GM12878 (cell line): Measurements from ENCODE around the gene INO80. TPM values are rescaled to one million over a fixed set of nuclear protein-coding genes. Genes with fewer than 3 reads are reported as not detected.

ENCODE experiments used
- ATAC-seq: fragments of 200-7000 bp; cut with Tn5 transposase; 3 replicates; pipeline ENCODE4 v1.9.1; 2020; ENCODE audit warnings: mild to moderate bottlenecking, moderate library complexity
- BruUV-seq: library from RNA; stranded (reverse); fragments of 400-500 nt; replicated peaks from 2 replicates; lab custom pipeline; 2021; lab: Mats Ljungman, UMichigan
- CTCF ChIA-PET: fragments of 300-600 bp; sonication (Branson Sonifier 250); formaldehyde crosslinking; extraction: SDS; loops from one replicate; lab custom pipeline; 2021; ENCODE audit warnings: inconsistent platforms; lab: Yijun Ruan, JAX
- POLR2A ChIA-PET: fragments of 350-600 bp; formaldehyde crosslinking; extraction: SDS; loops from one replicate; lab custom pipeline; 2021; ENCODE audit warnings: inconsistent platforms; lab: Charles Lee
- RAD21 ChIA-PET: fragments of 300-600 bp; sonication (Branson Sonifier 250); formaldehyde crosslinking; loops from one replicate; lab custom pipeline; 2023; ENCODE audit warnings: antibody characterized with exemption; ENCODE audit not compliant: unreplicated experiment; lab: Charles Lee
- SMC1A ChIA-PET: fragments of 300-600 bp; sonication (Branson Sonifier 250); formaldehyde crosslinking; loops from one replicate; lab custom pipeline; 2023; ENCODE audit not compliant: unreplicated experiment, uncharacterized antibody; lab: Charles Lee
- DNase-seq: peaks from one replicate; pipeline ENCODE4 v3.0.0-alpha.2; 2011; ENCODE audit warnings: low read depth, low spot score
- FAIRE-seq: peaks from 3 replicates; lab custom pipeline; 2011; peaks lifted over from hg19 to GRCh38; lab: Jason Lieb, UNC
- H2AFZ ChIP-seq: 2 replicates; pipeline ENCODE4 v1.6.0; 2011; ENCODE audit warnings: low read depth, low read length, control low read depth; ENCODE audit not compliant: control insufficient read depth
- H3K27ac ChIP-seq: 2 replicates; pipeline ENCODE4 v1.5.1; 2011; ENCODE audit warnings: control low read depth; ENCODE audit not compliant: control insufficient read depth, insufficient read depth
- H3K27me3 ChIP-seq, 2 experiments: replicated peaks in 1 of 2; 2 replicates each; pipeline versions ENCODE4 v1.6.0 to v1.6.1; 2011; ENCODE audit warnings: low read length in 1 of 2; ENCODE audit not compliant: control insufficient read depth in 2 of 2, insufficient read depth in 2 of 2
- H3K36me3 ChIP-seq, 2 experiments: 2 replicates each; pipeline ENCODE4 v1.5.1; 2011; ENCODE audit warnings: low read length in 1 of 2; ENCODE audit not compliant: control insufficient read depth in 2 of 2, insufficient read depth in 2 of 2
- H3K4me1 ChIP-seq: 2 replicates; pipeline ENCODE4 v1.6.1; 2011; ENCODE audit warnings: mild to moderate bottlenecking, low read length, moderate library complexity, mixed read lengths; ENCODE audit not compliant: control insufficient read depth, insufficient read depth
- H3K4me2 ChIP-seq: 2 replicates; pipeline ENCODE4 v1.6.0; 2011; ENCODE audit warnings: control low read depth; ENCODE audit not compliant: control insufficient read depth, insufficient read depth
- H3K4me3 ChIP-seq: fragments of 200-600 bp; sonication (generic); 2 replicates; pipeline ENCODE4 v1.5.1; 2016
- H3K79me2 ChIP-seq: 2 replicates; pipeline ENCODE4 v1.6.0; 2011; ENCODE audit warnings: low read length; ENCODE audit not compliant: control insufficient read depth, insufficient read depth
- H3K9ac ChIP-seq: 2 replicates; pipeline ENCODE4 v1.8.0; 2011; ENCODE audit warnings: low read length, control low read depth, mixed read lengths; ENCODE audit not compliant: control insufficient read depth, insufficient read depth
- H3K9me3 ChIP-seq: replicated peaks from 3 replicates; pipeline ENCODE4 v1.5.1; 2011; ENCODE audit warnings: mild to moderate bottlenecking, low read length; ENCODE audit not compliant: control insufficient read depth, insufficient read depth
- H4K20me1 ChIP-seq: 2 replicates; pipeline ENCODE4 v1.6.0; 2011; ENCODE audit not compliant: control insufficient read depth, insufficient read depth
- CHD1 ChIP-seq: IDR thresholded peaks from 2 replicates; pipeline ENCODE4 v1.6.1; 2012; ENCODE audit warnings: low read depth, low read length, improper control_type of control experiment
- ETV6 ChIP-seq, 2 experiments: fragments of 450-650 bp in 1 of 2; IDR thresholded peaks in 1 of 2; conservative IDR thresholded peaks in 1 of 2; 2 replicates each; pipeline ENCODE4 v1.6.1; 2014; ENCODE audit warnings: antibody characterized with exemption in 1 of 2, borderline replicate concordance in 1 of 2, low read depth in 1 of 2, mild to moderate bottlenecking in 1 of 2, moderate library complexity in 1 of 2
- FOXK2 ChIP-seq: fragments of 450-650 bp; IDR thresholded peaks from 2 replicates; pipeline ENCODE4 v1.6.1; 2017; ENCODE audit warnings: mild to moderate bottlenecking, moderate library complexity
- JUND ChIP-seq: IDR thresholded peaks from 2 replicates; pipeline ENCODE4 v1.6.1; 2012; ENCODE audit warnings: low read depth, mild to moderate bottlenecking, low read length, improper control_type of control experiment, moderate library complexity
- MTA2 ChIP-seq: fragments of 450-650 bp; IDR thresholded peaks from 2 replicates; pipeline ENCODE4 v1.6.1; 2016; ENCODE audit warnings: low read depth, mild to moderate bottlenecking, moderate library complexity
- MYB ChIP-seq: fragments of 150-350 bp; IDR thresholded peaks from 2 replicates; pipeline ENCODE4 v1.6.1; 2014; ENCODE audit warnings: mild to moderate bottlenecking, low read depth, low read length, borderline replicate concordance
- NBN ChIP-seq: fragments of 450-650 bp; IDR thresholded peaks from 2 replicates; pipeline ENCODE4 v1.6.1; 2016
- PAX8 ChIP-seq: fragments of 450-650 bp; IDR thresholded peaks from 2 replicates; pipeline ENCODE4 v1.6.1; 2017; ENCODE audit warnings: mild to moderate bottlenecking, moderate library complexity
- POLR2AphosphoS2 ChIP-seq: IDR thresholded peaks from 2 replicates; pipeline ENCODE4 v1.6.1; 2011; ENCODE audit warnings: low read depth, mild to moderate bottlenecking, low read length, improper control_type of control experiment, moderate library complexity
- SIX5 ChIP-seq: IDR thresholded peaks from 2 replicates; pipeline ENCODE4 v1.6.1; 2011; ENCODE audit warnings: mild to moderate bottlenecking, low read depth, low read length, moderate library complexity; ENCODE audit not compliant: severe bottlenecking
- SMAD1 ChIP-seq: fragments of 450-650 bp; IDR thresholded peaks from 2 replicates; pipeline ENCODE4 v1.6.1; 2018; ENCODE audit warnings: mild to moderate bottlenecking, low read depth; ENCODE audit not compliant: partially characterized antibody
- SMARCA5 ChIP-seq: fragments of 450-650 bp; IDR thresholded peaks from 2 replicates; pipeline ENCODE4 v1.6.1; 2017; ENCODE audit warnings: mild to moderate bottlenecking
- TAF1 ChIP-seq: IDR thresholded peaks from 2 replicates; pipeline ENCODE4 v1.6.1; 2011; ENCODE audit warnings: mild to moderate bottlenecking, low read depth, low read length, borderline replicate concordance
- TCF3 ChIP-seq: IDR thresholded peaks from 2 replicates; pipeline ENCODE4 v1.6.1; 2012; ENCODE audit warnings: low read depth, mild to moderate bottlenecking, low read length, borderline replicate concordance; ENCODE audit not compliant: insufficient read depth
- ZBED1 ChIP-seq: IDR thresholded peaks from 2 replicates; pipeline ENCODE4 v1.6.1; 2016; ENCODE audit warnings: borderline replicate concordance
- ZNF24 ChIP-seq: fragments of 450-650 bp; IDR thresholded peaks from 2 replicates; pipeline ENCODE4 v1.6.1; 2017; ENCODE audit warnings: antibody characterized with exemption, mild to moderate bottlenecking
- WGBS: methylation state at CpG from one replicate; pipeline ENCODE4 v1.1.6; 2016; ENCODE audit warnings: low lambda C conversion rate; ENCODE audit not compliant: insufficient replicate concordance, insufficient coverage; ENCODE audit errors: missing lambda C conversion rate; 5-methylcytosine and 5-hydroxymethylcytosine counted together
- in situ Hi-C: fragments of 300-500 bp; cut with MboI; formaldehyde crosslinking; loops from 9 replicates; pipeline ENCODE4 v1.14.3; 2018; ENCODE audit warnings: mixed read lengths
- intact Hi-C: fragments of 100-400 bp; cut with micrococcal nuclease; formaldehyde crosslinking; loops from one replicate; pipeline ENCODE4 v1.14.2; 2022; ENCODE audit not compliant: unreplicated experiment
- polyA plus RNA-seq, 11 experiments: library from polyadenylated mRNA; depleted of rRNA in 4 of 11; unstranded in 6 of 11; stranded (reverse) in 5 of 11; fragments of >200 nt; fragmentation: Nextera tagmentation in 4 of 11; fragmentation: Illumina TruSeq in 1 of 11; extraction: Ambion mirVana in 4 of 11; extraction: Trizol in 1 of 11; gene quantifications; 1 replicate in 1 of 11; 2 replicates in 10 of 11; pipeline versions ENCODE4 v1.2.1 to v1.2.3, GENCODE V29; 2011 to 2016; ENCODE audit warnings: inconsistent platforms in 2 of 11, missing spikeins in 2 of 11, low read depth in 1 of 11
- total RNA-seq, 4 experiments: library from RNA; depleted of rRNA in 3 of 4; stranded (reverse); fragments of >200 nt in 3 of 4; fragmentation: Illumina TruSeq in 1 of 4; extraction: Trizol in 1 of 4; gene quantifications; 2 replicates each; pipeline versions ENCODE4 v1.2.1 to v1.2.3, GENCODE V29; 2013 to 2021
- TF ChIP-seq, protein P1 (sequence below): fragments of 450-650 bp; formaldehyde crosslinking; IDR thresholded peaks from 2 replicates; pipeline ENCODE4 v1.4.0; 2022; ENCODE audit warnings: mild to moderate bottlenecking, moderate library complexity
- TF ChIP-seq, protein P2 (sequence below): fragments of 450-650 bp; IDR thresholded peaks from 2 replicates; pipeline ENCODE4 v1.6.1; 2018; ENCODE audit warnings: mild to moderate bottlenecking, low read depth, moderate library complexity; ENCODE audit not compliant: partially characterized antibody

INO80 gene
- total and polyA plus RNA-seq, 10 of the 15 experiments (the other 5 are each of a cell fraction or from before 2014, with no cell fraction given) = 4.5 to 25.0 (median 14.2) TPM

DNA sequence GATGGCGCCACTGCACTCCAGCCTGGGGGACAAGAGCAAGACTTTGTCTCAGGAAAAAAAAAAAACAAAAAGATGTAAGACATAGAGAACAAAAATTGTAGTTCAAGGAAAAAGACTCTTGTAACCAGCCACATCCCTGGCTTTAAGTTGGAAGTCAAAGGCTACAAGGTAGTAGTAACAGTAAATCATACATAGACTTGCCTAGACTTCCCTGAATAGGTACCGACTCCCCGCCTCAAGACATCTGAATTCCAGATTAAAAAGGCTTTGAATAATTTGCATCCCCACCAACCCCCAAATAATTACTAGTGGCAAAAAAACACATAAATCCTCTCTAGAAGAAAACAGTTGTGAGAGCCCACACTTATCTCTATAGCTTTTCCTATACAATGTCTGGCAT lies 55.6 kb downstream of the INO80 start (continued):
- TF ChIP-seq, protein P1, sequence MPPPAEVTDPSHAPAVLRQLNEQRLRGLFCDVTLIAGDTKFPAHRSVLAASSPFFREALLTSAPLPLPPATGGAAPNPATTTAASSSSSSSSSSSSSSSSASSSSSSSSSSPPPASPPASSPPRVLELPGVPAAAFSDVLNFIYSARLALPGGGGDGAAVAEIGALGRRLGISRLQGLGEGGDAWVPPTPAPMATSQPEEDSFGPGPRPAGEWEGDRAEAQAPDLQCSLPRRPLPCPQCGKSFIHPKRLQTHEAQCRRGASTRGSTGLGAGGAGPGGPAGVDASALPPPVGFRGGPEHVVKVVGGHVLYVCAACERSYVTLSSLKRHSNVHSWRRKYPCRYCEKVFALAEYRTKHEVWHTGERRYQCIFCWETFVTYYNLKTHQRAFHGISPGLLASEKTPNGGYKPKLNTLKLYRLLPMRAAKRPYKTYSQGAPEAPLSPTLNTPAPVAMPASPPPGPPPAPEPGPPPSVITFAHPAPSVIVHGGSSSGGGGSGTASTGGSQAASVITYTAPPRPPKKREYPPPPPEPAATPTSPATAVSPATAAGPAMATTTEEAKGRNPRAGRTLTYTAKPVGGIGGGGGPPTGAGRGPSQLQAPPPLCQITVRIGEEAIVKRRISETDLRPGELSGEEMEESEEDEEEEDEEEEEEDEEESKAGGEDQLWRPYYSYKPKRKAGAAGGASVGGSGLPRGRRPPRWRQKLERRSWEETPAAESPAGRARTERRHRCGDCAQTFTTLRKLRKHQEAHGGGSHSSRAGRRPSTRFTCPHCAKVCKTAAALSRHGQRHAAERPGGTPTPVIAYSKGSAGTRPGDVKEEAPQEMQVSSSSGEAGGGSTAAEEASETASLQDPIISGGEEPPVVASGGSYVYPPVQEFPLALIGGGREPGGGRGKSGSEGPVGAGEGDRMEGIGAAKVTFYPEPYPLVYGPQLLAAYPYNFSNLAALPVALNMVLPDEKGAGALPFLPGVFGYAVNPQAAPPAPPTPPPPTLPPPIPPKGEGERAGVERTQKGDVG (CRISPR knock-in tag) = no peak
- TF ChIP-seq ZBED1 (no peak), MYB (no peak), POLR2AphosphoS2 (no peak), SIX5 (no peak), SMARCA5 (no peak), FOXK2 (no peak), MTA2 (no peak), ZNF24 (no peak), TCF3 (no peak)

DNA sequence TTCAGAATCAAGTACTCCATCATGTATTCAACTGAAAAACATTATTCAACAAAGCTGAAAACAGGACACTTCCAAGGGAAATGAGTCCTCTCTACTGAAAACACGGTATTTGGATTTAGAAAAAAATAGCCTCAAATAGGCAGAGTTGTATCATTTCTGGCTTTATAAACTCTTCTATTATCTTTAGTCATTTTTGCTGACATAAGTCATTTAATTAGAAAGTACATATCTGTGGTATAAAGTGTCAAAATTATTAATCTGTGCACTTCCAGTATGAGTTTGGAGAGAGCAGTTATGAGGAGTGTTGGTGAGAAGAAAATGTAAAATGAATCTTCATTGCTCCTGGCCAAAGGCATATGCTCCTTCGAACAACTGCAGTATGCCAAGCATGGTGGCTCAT lies 59.3 kb downstream of the INO80 start:
- ATAC-seq = no peak
- Histone ChIP-seq H4K20me1 (no peaks in the 10 kb centered on the region), H3K36me3 (peaks cover 9 to 25% of the 10 kb centered on the region in 2 experiments), H3K79me2 (no peaks in the 10 kb centered on the region), H3K27me3 (no peaks in the 10 kb centered on the region), H3K9me3 (no peaks in the 10 kb centered on the region; the same call in 2 of the 3 replicates), H3K4me3 (no peak overlapping the region), H2AFZ (no peak overlapping the region), H3K4me2 (no peak overlapping the region), H3K27ac (no peak overlapping the region), H3K4me1 (no peaks in the 10 kb centered on the region), H3K9ac (no peak overlapping the region)
- BruUV-seq = no TSS peak
- ChIA-PET CTCF (no interaction called here), RAD21 (no interaction called here), SMC1A (no interaction called here), POLR2A (no interaction called here)
- 100% methylated on average over 2 of the region's 2 CpGs for WGBS
- intact Hi-C loops (no loop called here), in situ Hi-C loops (no loop called here)
- no peak for FAIRE-seq
- no peak for DNase-seq
- TF ChIP-seq, protein P2, sequence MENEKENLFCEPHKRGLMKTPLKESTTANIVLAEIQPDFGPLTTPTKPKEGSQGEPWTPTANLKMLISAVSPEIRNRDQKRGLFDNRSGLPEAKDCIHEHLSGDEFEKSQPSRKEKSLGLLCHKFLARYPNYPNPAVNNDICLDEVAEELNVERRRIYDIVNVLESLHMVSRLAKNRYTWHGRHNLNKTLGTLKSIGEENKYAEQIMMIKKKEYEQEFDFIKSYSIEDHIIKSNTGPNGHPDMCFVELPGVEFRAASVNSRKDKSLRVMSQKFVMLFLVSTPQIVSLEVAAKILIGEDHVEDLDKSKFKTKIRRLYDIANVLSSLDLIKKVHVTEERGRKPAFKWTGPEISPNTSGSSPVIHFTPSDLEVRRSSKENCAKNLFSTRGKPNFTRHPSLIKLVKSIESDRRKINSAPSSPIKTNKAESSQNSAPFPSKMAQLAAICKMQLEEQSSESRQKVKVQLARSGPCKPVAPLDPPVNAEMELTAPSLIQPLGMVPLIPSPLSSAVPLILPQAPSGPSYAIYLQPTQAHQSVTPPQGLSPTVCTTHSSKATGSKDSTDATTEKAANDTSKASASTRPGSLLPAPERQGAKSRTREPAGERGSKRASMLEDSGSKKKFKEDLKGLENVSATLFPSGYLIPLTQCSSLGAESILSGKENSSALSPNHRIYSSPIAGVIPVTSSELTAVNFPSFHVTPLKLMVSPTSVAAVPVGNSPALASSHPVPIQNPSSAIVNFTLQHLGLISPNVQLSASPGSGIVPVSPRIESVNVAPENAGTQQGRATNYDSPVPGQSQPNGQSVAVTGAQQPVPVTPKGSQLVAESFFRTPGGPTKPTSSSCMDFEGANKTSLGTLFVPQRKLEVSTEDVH = no peak
- no peak for TF ChIP-seq TAF1
- TF ChIP-seq PAX8 = no peak
- no peak for TF ChIP-seq SMAD1
- no peak for TF ChIP-seq ETV6 (conservative IDR thresholded peaks at IDR 0.05 in 1 of 2, IDR thresholded peaks at IDR 0.05 in 1 of 2; ENCODE audit: borderline replicate concordance in 1 of 2, low read depth in 1 of 2)
- no peak for TF ChIP-seq JUND
- no peak for TF ChIP-seq CHD1
- no peak for TF ChIP-seq NBN
